GM23338 (cell line): ENCODE data around the gene SERPINI1. TPM values are rescaled to one million over a fixed set of nuclear protein-coding genes. Genes with fewer than 3 reads are reported as not detected.

ENCODE experiments used
- ATAC-seq: fragments of 200-7000 bp; cut with Tn5 transposase; 3 replicates; pipeline ENCODE4 v1.9.1; 2020
- DNase-seq: peaks from one replicate; pipeline ENCODE4 v3.0.0-alpha.2; 2015; ENCODE audit warnings: low spot score
- H2AFZ ChIP-seq: fragments of 200-600 bp; sonication (generic); 2 replicates; pipeline ENCODE4 v1.8.0; 2016; ENCODE audit warnings: antibody characterized with exemption, mild to moderate bottlenecking, moderate library complexity
- H3F3A ChIP-seq: fragments of 200-600 bp; sonication (generic); replicated peaks from 2 replicates; pipeline ENCODE4 v1.8.0; 2017; ENCODE audit warnings: antibody characterized with exemption, mixed run types, low read depth
- H3K27ac ChIP-seq: fragments of 200-600 bp; sonication (generic); 2 replicates; pipeline ENCODE4 v1.6.1; 2016; ENCODE audit warnings: low read depth
- H3K27me3 ChIP-seq: fragments of 200-600 bp; sonication (generic); 2 replicates; pipeline ENCODE4 v1.8.0; 2016; ENCODE audit warnings: mild to moderate bottlenecking, mixed run types, moderate library complexity; ENCODE audit not compliant: insufficient read depth
- H3K36me3 ChIP-seq: fragments of 200-600 bp; sonication (generic); 2 replicates; pipeline ENCODE4 v1.8.0; 2016; ENCODE audit warnings: mild to moderate bottlenecking; ENCODE audit not compliant: insufficient read depth
- H3K4me1 ChIP-seq: fragments of 200-600 bp; sonication (generic); 2 replicates; pipeline ENCODE4 v1.8.0; 2016; ENCODE audit warnings: mild to moderate bottlenecking, moderate library complexity; ENCODE audit not compliant: insufficient read depth
- H3K4me2 ChIP-seq: fragments of 200-600 bp; sonication (generic); 2 replicates; pipeline ENCODE4 v1.7.1; 2017; ENCODE audit warnings: mixed run types
- H3K4me3 ChIP-seq: fragments of 200-600 bp; sonication (generic); 2 replicates; pipeline ENCODE4 v1.6.1; 2016; ENCODE audit warnings: mixed run types
- H3K79me2 ChIP-seq: fragments of 200-600 bp; sonication (generic); replicated peaks from 2 replicates; pipeline ENCODE4 v1.8.0; 2017; ENCODE audit warnings: mild to moderate bottlenecking; ENCODE audit not compliant: insufficient read depth
- H3K9me2 ChIP-seq: fragments of 200-600 bp; sonication (generic); 2 replicates; pipeline ENCODE4 v1.8.0; 2017; ENCODE audit not compliant: insufficient read depth
- H4K20me1 ChIP-seq: fragments of 200-600 bp; sonication (generic); replicated peaks from 2 replicates; pipeline ENCODE4 v1.8.0; 2017; ENCODE audit warnings: mild to moderate bottlenecking; ENCODE audit not compliant: insufficient read depth
- H3K27ac Mint-ChIP-seq: 2 replicates; pipeline ENCODE4 v1.8.0; 2020; ENCODE audit warnings: inconsistent platforms, mild to moderate bottlenecking, moderate library complexity, mixed read lengths
- H3K27me3 Mint-ChIP-seq: 3 replicates; pipeline ENCODE4 v1.8.0; 2022; ENCODE audit warnings: low read depth, mild to moderate bottlenecking, moderate library complexity, mixed read lengths, inconsistent platforms; ENCODE audit not compliant: insufficient read depth, poor library complexity
- H3K36me3 Mint-ChIP-seq: 3 replicates; pipeline ENCODE4 v1.8.0; 2021; ENCODE audit warnings: low read depth, mild to moderate bottlenecking, inconsistent platforms, moderate library complexity, mixed read lengths
- H3K4me1 Mint-ChIP-seq: 3 replicates; pipeline ENCODE4 v1.8.0; 2020; ENCODE audit warnings: mild to moderate bottlenecking, inconsistent platforms, mixed read lengths
- H3K4me3 Mint-ChIP-seq: 3 replicates; pipeline ENCODE4 v1.8.0; 2021; ENCODE audit warnings: moderate library complexity, mild to moderate bottlenecking, inconsistent platforms, mixed read lengths
- H3K9me3 Mint-ChIP-seq: 3 replicates; pipeline ENCODE4 v1.8.0; 2020; ENCODE audit warnings: moderate library complexity, mild to moderate bottlenecking, inconsistent platforms, mixed read lengths
- CREB1 ChIP-seq: fragments of 250-450 bp; sonication (Bioruptor Pico); IDR thresholded peaks from 2 replicates; pipeline ENCODE4 v1.5.0; 2020; ENCODE audit warnings: low read depth, mild to moderate bottlenecking, moderate library complexity
- JUNB ChIP-seq: IDR thresholded peaks from one replicate; pipeline ENCODE4 v1.6.1; 2016; ENCODE audit warnings: antibody characterized with exemption; ENCODE audit not compliant: unreplicated experiment
- NANOG ChIP-seq: IDR thresholded peaks from 2 replicates; pipeline ENCODE4 v1.6.1; 2016; ENCODE audit warnings: antibody characterized with exemption, borderline replicate concordance
- polyA plus RNA-seq: library from polyadenylated mRNA; unstranded; fragments of >200 nt; fragmentation: Nextera tagmentation; extraction: Ambion mirVana; gene quantifications from 2 replicates; pipeline ENCODE4 v1.2.1, GENCODE V29; 2016
- total RNA-seq: library from RNA; depleted of rRNA; stranded (reverse); fragments of >200 nt; shearing (Covaris generic); gene quantifications from 2 replicates; pipeline ENCODE4 v1.2.3, GENCODE V29; 2014
- TF ChIP-seq, protein P1 (sequence below): fragments of 250-450 bp; sonication (Bioruptor Pico); IDR thresholded peaks from 2 replicates; pipeline ENCODE4 v1.5.0; 2020; ENCODE audit warnings: mild to moderate bottlenecking, moderate library complexity
- TF ChIP-seq, protein P2 (sequence below): IDR thresholded peaks from 2 replicates; pipeline ENCODE4 v1.6.1; 2016; ENCODE audit warnings: antibody characterized with exemption

SERPINI1 gene
- total and polyA plus RNA-seq, 2 experiments from 2014 or later: 9.2 to 26.6 TPM

DNA sequence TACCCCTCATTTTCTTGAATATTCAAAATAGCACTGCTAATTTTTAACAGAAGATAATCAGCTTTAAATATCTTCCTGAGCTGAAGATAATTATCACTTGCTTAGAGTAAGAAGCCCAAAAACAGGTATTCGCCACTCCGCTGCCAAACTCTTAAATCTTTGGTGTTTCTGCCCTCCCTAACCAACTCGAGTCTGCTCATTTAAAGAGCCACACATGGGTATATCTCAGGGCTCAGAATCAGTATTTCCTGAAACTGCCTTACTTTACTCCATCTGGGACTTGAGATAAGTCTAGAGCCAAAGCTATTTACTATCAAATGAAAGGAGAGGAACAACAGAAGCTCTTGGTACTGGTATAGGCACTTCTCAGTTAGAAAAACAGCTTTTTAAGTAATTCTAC is 11.6 kb upstream of the SERPINI1 start:
- H2AFZ ChIP-seq: no peak overlapping the region
- H3K9me2 ChIP-seq: no peaks in the 10 kb centered on the region
- H3F3A ChIP-seq: no peaks in the 10 kb centered on the region
- peak overlapping the region; percentile 60; the same call in 1 of the 2 replicates for H3K27ac ChIP-seq
- H4K20me1 ChIP-seq: peaks cover 45% of the 10 kb centered on the region
- no peak for DNase-seq
- H3K27me3 ChIP-seq: no peaks in the 10 kb centered on the region
- no peaks in the 10 kb centered on the region for H3K27me3 Mint-ChIP-seq
- H3K79me2 ChIP-seq: peaks cover 98% of the 10 kb centered on the region
- H3K4me3 ChIP-seq: no peak overlapping the region
- peaks cover 41% of the 10 kb centered on the region for H3K4me1 ChIP-seq
- H3K27ac Mint-ChIP-seq: peak overlapping the region; percentile 16
- peaks cover 27% of the 10 kb centered on the region for H3K36me3 Mint-ChIP-seq
- H3K4me1 Mint-ChIP-seq: peaks cover 61% of the 10 kb centered on the region
- peaks cover 18% of the 10 kb centered on the region for H3K36me3 ChIP-seq
- TF ChIP-seq JUNB: no peak
- H3K4me3 Mint-ChIP-seq: no peak overlapping the region; the same call in 2 of the 3 replicates
- peak overlapping the region; percentile 41; the same call in 1 of the 2 replicates for H3K4me2 ChIP-seq
- peaks cover 7% of the 10 kb centered on the region; the same call in 2 of the 3 replicates for H3K9me3 Mint-ChIP-seq
- peak; percentile 29; the same call in 1 of the 3 replicates for ATAC-seq

DNA sequence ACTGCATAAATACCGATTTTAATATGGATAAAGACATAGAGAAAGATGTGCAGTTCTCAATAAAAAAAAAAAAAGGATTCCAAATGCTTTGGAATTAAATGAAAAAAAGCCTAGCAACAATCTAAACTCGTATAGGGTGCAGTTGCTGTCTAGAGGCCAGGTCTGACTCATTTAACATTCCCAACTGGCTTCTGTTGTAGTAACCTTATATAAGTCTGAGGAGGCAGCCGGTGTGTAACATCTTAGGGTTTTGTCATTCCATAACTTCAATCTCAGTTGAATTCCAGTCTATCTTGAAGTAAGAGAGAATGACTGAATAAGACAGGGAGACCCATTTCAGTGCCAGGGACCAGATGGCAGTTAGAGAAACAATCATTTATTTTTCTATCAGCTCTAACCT is 7.3 kb upstream of the SERPINI1 start:
- Histone ChIP-seq H2AFZ (no peak overlapping the region), H3K79me2 (peaks cover 100% of the 10 kb centered on the region), H4K20me1 (peaks cover 65% of the 10 kb centered on the region), H3K4me1 (peaks cover 62% of the 10 kb centered on the region), H3K4me3 (no peak overlapping the region), H3K36me3 (no peaks in the 10 kb centered on the region), H3K9me2 (no peaks in the 10 kb centered on the region), H3K27me3 (no peaks in the 10 kb centered on the region), H3K4me2 (no peak overlapping the region), H3K27ac (no peak overlapping the region), H3F3A (no peaks in the 10 kb centered on the region)
- TF ChIP-seq CREB1 (CRISPR knock-in tag): no peak
- TF ChIP-seq NANOG: no peak
- TF ChIP-seq, protein P1, sequence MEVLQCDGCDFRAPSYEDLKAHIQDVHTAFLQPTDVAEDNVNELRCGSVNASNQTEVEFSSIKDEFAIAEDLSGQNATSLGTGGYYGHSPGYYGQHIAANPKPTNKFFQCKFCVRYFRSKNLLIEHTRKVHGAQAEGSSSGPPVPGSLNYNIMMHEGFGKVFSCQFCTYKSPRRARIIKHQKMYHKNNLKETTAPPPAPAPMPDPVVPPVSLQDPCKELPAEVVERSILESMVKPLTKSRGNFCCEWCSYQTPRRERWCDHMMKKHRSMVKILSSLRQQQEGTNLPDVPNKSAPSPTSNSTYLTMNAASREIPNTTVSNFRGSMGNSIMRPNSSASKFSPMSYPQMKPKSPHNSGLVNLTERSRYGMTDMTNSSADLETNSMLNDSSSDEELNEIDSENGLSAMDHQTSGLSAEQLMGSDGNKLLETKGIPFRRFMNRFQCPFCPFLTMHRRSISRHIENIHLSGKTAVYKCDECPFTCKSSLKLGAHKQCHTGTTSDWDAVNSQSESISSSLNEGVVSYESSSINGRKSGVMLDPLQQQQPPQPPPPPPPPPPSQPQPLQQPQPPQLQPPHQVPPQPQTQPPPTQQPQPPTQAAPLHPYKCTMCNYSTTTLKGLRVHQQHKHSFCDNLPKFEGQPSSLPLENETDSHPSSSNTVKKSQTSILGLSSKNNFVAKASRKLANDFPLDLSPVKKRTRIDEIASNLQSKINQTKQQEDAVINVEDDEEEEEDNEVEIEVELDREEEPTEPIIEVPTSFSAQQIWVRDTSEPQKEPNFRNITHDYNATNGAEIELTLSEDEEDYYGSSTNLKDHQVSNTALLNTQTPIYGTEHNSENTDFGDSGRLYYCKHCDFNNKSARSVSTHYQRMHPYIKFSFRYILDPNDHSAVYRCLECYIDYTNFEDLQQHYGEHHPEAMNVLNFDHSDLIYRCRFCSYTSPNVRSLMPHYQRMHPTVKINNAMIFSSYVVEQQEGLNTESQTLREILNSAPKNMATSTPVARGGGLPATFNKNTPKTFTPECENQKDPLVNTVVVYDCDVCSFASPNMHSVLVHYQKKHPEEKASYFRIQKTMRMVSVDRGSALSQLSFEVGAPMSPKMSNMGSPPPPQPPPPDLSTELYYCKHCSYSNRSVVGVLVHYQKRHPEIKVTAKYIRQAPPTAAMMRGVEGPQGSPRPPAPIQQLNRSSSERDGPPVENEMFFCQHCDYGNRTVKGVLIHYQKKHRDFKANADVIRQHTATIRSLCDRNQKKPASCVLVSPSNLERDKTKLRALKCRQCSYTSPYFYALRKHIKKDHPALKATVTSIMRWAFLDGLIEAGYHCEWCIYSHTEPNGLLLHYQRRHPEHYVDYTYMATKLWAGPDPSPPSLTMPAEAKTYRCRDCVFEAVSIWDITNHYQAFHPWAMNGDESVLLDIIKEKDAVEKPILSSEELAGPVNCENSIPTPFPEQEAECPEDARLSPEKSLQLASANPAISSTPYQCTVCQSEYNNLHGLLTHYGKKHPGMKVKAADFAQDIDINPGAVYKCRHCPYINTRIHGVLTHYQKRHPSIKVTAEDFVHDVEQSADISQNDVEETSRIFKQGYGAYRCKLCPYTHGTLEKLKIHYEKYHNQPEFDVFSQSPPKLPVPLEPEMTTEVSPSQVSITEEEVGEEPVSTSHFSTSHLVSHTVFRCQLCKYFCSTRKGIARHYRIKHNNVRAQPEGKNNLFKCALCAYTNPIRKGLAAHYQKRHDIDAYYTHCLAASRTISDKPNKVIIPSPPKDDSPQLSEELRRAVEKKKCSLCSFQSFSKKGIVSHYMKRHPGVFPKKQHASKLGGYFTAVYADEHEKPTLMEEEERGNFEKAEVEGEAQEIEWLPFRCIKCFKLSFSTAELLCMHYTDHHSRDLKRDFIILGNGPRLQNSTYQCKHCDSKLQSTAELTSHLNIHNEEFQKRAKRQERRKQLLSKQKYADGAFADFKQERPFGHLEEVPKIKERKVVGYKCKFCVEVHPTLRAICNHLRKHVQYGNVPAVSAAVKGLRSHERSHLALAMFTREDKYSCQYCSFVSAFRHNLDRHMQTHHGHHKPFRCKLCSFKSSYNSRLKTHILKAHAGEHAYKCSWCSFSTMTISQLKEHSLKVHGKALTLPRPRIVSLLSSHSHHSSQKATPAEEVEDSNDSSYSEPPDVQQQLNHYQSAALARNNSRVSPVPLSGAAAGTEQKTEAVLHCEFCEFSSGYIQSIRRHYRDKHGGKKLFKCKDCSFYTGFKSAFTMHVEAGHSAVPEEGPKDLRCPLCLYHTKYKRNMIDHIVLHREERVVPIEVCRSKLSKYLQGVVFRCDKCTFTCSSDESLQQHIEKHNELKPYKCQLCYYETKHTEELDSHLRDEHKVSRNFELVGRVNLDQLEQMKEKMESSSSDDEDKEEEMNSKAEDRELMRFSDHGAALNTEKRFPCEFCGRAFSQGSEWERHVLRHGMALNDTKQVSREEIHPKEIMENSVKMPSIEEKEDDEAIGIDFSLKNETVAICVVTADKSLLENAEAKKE (CRISPR knock-in tag): no peak
- TF ChIP-seq, protein P2, sequence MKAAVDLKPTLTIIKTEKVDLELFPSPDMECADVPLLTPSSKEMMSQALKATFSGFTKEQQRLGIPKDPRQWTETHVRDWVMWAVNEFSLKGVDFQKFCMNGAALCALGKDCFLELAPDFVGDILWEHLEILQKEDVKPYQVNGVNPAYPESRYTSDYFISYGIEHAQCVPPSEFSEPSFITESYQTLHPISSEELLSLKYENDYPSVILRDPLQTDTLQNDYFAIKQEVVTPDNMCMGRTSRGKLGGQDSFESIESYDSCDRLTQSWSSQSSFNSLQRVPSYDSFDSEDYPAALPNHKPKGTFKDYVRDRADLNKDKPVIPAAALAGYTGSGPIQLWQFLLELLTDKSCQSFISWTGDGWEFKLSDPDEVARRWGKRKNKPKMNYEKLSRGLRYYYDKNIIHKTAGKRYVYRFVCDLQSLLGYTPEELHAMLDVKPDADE: no peak
- H3K36me3 Mint-ChIP-seq: no peaks in the 10 kb centered on the region
- peaks cover 66% of the 10 kb centered on the region for H3K4me1 Mint-ChIP-seq
- DNase-seq (no peak), ATAC-seq (no peak)
- no peaks in the 10 kb centered on the region for H3K27me3 Mint-ChIP-seq
- no peak overlapping the region for H3K27ac Mint-ChIP-seq
- H3K4me3 Mint-ChIP-seq: no peak overlapping the region
- H3K9me3 Mint-ChIP-seq: no peaks in the 10 kb centered on the region; the same call in 2 of the 3 replicates
